Measurements from ENCODE around the gene FRMPD4. TPM values are rescaled to one million over a fixed set of nuclear protein-coding genes. Genes with fewer than 3 reads are reported as not detected.
A peak's percentile ranks its signal among the peaks of the same experiment; 100 is the strongest.

Gene FRMPD4
- polyA plus RNA-seq, 2 of the 4 experiments (the other 2 are of a cell fraction): 0.08 to 0.28 TPM

DNA sequence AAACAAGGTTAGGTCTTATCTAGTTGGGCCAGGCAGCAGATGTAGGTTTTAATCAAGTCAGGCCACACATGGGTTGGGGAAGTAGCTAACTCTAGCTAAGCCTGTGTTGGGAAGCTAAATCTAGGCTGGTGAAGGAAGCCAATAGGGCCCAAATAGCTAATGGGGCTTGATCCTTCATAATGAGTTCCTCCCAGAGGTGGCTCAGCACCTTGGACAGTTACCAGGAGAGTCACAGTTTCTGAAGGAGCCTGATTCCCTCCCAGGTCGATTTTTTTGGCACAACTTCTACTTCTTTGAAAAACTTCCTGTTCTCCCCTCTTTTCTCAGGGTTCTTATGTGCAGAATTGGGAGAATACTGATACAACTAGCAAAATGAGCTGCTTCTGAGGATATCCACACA lies 410.5 kb downstream of the FRMPD4 start:
- no peak overlapping the region for H3K27ac ChIP-seq
- H3K9me3 ChIP-seq: no peaks in the 10 kb centered on the region
- 0% methylated on average over 1 of the region's 1 CpG for WGBS (ENCODE audit: missing lambda C conversion rate)
- no peak for TF ChIP-seq HOXB5 (CRISPR knock-in tag; IDR thresholded peaks at IDR 0.05)
- TF ChIP-seq, protein P1, sequence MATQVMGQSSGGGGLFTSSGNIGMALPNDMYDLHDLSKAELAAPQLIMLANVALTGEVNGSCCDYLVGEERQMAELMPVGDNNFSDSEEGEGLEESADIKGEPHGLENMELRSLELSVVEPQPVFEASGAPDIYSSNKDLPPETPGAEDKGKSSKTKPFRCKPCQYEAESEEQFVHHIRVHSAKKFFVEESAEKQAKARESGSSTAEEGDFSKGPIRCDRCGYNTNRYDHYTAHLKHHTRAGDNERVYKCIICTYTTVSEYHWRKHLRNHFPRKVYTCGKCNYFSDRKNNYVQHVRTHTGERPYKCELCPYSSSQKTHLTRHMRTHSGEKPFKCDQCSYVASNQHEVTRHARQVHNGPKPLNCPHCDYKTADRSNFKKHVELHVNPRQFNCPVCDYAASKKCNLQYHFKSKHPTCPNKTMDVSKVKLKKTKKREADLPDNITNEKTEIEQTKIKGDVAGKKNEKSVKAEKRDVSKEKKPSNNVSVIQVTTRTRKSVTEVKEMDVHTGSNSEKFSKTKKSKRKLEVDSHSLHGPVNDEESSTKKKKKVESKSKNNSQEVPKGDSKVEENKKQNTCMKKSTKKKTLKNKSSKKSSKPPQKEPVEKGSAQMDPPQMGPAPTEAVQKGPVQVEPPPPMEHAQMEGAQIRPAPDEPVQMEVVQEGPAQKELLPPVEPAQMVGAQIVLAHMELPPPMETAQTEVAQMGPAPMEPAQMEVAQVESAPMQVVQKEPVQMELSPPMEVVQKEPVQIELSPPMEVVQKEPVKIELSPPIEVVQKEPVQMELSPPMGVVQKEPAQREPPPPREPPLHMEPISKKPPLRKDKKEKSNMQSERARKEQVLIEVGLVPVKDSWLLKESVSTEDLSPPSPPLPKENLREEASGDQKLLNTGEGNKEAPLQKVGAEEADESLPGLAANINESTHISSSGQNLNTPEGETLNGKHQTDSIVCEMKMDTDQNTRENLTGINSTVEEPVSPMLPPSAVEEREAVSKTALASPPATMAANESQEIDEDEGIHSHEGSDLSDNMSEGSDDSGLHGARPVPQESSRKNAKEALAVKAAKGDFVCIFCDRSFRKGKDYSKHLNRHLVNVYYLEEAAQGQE (IDR thresholded peaks at IDR 0.05): peak; percentile 84
- H3K4me1 ChIP-seq: no peaks in the 10 kb centered on the region
- no peak overlapping the region for H3K4me3 ChIP-seq
- DNase-seq (ENCODE audit: low read depth in 1 of 2, low spot score in 1 of 2): peak in 1 of 2 experiments; percentile 19
- ChIA-PET POLR2A (no interaction called here), CTCF (no interaction called here)
- H3K4me2 ChIP-seq: no peak overlapping the region
- no peak for FAIRE-seq
- no peak for ATAC-seq

DNA sequence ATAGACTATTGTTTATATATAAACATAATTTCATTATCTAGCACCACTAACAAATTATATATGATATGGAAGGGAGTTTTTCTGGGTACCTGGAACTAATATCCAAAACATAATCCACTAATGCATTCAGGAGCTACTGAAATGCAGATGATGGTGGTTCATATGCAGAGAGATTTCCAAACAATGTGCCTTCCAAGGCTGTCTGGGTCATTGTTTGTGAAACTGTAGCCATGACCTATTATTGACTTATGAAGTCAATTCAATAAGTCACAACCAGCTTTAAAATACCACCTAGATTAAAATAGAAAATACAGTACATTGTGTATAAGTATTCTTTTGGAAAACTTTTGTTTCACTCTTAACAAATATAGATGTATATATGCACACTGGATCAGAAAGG lies 415.9 kb downstream of the FRMPD4 start:
- DNase-seq (ENCODE audit: low read depth in 1 of 2, low spot score in 1 of 2) (no peak), ATAC-seq (no peak), FAIRE-seq (no peak)
- Histone ChIP-seq H3K27ac (no peak overlapping the region), H3K4me3 (no peak overlapping the region), H3K9me3 (no peaks in the 10 kb centered on the region), H3K4me1 (no peaks in the 10 kb centered on the region), H3K4me2 (no peak overlapping the region)
- POLR2A ChIA-PET: no interaction called here
- TF ChIP-seq ATOH8 (CRISPR knock-in tag; IDR thresholded peaks at IDR 0.05; ENCODE audit: low read depth): no peak
- no peak for TF ChIP-seq CTCF (IDR thresholded peaks at IDR 0.05)
- no peak for TF ChIP-seq KDM1A (IDR thresholded peaks at IDR 0.05; ENCODE audit: low read depth)
- no peak for TF ChIP-seq FOSB (CRISPR knock-in tag; IDR thresholded peaks at IDR 0.05)
- CTCF ChIA-PET: no interaction called here

DNA sequence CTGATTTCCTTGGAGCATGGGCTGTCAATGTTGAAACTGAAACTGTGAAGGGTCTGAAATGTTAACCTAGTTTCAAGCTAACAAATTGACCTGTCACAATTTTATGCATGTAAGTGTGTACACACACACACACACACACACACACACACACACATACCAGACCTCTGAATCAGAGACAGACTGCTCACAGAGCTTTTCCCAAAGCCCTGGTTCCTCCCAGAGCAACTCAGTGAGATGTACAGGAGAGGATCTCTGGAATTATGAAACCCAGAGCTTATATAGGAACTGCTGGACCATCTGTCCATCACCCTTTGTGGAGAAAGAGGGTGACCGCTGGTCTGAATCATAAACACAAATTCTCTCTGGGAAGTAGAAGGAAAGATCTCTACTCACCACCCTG lies 424.8 kb downstream of the FRMPD4 start:
- POLR2A ChIA-PET: no interaction called here
- FAIRE-seq (no peak), ATAC-seq (no peak), DNase-seq (ENCODE audit: low read depth in 1 of 2, low spot score in 1 of 2) (no peak)
- WGBS (ENCODE audit: missing lambda C conversion rate): 11% methylated on average over 1 of the region's 1 CpG
- CTCF ChIA-PET: no interaction called here
- H3K9me3 ChIP-seq: no peaks in the 10 kb centered on the region
- TF ChIP-seq RAD21 (conservative IDR thresholded peaks at IDR 0.05 in 1 of 2, IDR thresholded peaks at IDR 0.05 in 1 of 2) (no peak), TFCP2L1 (CRISPR knock-in tag; IDR thresholded peaks at IDR 0.05) (no peak), NR3C1 (IDR thresholded peaks at IDR 0.05) (no peak), CEBPB (IDR thresholded peaks at IDR 0.05) (no peak), ATOH8 (CRISPR knock-in tag; IDR thresholded peaks at IDR 0.05; ENCODE audit: low read depth) (no peak), JUN (IDR thresholded peaks at IDR 0.05) (no peak), KDM1A (IDR thresholded peaks at IDR 0.05; ENCODE audit: low read depth) (no peak), HOXB5 (CRISPR knock-in tag; IDR thresholded peaks at IDR 0.05) (no peak), NPAS2 (CRISPR knock-in tag; IDR thresholded peaks at IDR 0.05; ENCODE audit: borderline replicate concordance) (no peak)
- H3K27ac ChIP-seq: no peak overlapping the region
- no peaks in the 10 kb centered on the region for H3K4me1 ChIP-seq
- no peak overlapping the region for H3K4me2 ChIP-seq
- H3K4me3 ChIP-seq: no peak overlapping the region

GRCh38 chrX:12564221-12564620 lies 425.9 kb downstream of the FRMPD4 start:
- no peak for FAIRE-seq
- Histone ChIP-seq H3K4me3 (no peak overlapping the region), H3K27ac (no peak overlapping the region), H3K4me1 (no peaks in the 10 kb centered on the region), H3K9me3 (no peaks in the 10 kb centered on the region), H3K4me2 (no peak overlapping the region)
- CTCF ChIA-PET: interaction anchor here (0.9 kb wide), 1 partner anchor 9 kb away, joined by 3 read pairs; no protein-coding TSS in a partner anchor
- no peak for ATAC-seq
- WGBS (ENCODE audit: missing lambda C conversion rate): 57% methylated on average over 2 of the region's 2 CpGs
- no peak for TF ChIP-seq KDM5A (IDR thresholded peaks at IDR 0.05)
- TF ChIP-seq FOXS1 (CRISPR knock-in tag; IDR thresholded peaks at IDR 0.05): no peak
- TF ChIP-seq EHMT2 (IDR thresholded peaks at IDR 0.05; ENCODE audit: low read depth): no peak
- TF ChIP-seq TP53 (CRISPR knock-in tag; IDR thresholded peaks at IDR 0.05): no peak
- no peak for TF ChIP-seq ESRRA (IDR thresholded peaks at IDR 0.05; ENCODE audit: borderline replicate concordance, low read length)
- DNase-seq (ENCODE audit: low read depth in 1 of 2, low spot score in 1 of 2): no peak
- POLR2A ChIA-PET: no interaction called here

Measured in A549 (cell line).